IPS DF 4.7 (cell line): ENCODE results near the gene PLA2G4D.

Source experiments
- DNase-seq: peaks from one replicate; pipeline ENCODE4 v3.0.0-alpha.2; 2013; ENCODE audit warnings: low spot score; ENCODE audit errors: extremely low read depth

The PLA2G4D gene

DNA sequence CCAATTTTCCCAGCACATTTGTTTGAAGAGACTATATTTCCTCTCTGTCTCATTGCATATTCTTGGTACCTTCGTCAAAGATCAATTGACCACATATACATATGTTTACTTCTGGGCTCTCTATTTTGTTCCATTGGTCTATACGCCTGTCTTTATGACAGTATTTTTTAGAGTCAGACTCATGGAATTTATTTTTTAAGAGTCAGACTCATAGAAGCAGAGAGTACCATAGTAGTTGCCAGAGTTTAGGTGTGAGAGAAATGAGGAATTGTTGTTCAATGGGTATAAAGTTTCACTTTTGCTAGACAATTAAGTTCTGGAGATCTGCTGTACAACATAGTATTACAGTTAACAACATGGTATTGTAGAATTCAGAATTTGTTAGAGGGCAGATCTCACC is 35.0 kb upstream of the PLA2G4D start:
- DNase-seq: no peak

DNA sequence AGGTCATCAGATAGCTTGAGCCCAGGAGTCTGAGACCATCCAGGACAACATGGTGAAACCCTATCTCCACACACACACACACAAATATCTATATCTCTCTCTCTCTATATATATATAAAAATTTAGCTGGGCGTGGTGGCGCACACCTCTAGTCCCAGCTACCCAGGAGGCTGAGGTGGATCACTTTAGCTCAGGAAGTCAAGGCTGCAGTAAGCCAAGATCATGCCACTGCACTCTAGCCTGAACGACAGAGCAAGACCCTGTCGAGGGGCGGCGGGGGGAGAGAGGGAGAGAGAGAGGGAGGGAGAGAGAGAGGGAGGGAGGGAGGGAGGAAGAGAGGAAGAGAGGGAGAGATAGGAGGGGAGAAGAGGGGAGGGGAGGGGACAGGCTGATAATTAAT is 34.1 kb upstream of the PLA2G4D start:
- DNase-seq: no peak

DNA sequence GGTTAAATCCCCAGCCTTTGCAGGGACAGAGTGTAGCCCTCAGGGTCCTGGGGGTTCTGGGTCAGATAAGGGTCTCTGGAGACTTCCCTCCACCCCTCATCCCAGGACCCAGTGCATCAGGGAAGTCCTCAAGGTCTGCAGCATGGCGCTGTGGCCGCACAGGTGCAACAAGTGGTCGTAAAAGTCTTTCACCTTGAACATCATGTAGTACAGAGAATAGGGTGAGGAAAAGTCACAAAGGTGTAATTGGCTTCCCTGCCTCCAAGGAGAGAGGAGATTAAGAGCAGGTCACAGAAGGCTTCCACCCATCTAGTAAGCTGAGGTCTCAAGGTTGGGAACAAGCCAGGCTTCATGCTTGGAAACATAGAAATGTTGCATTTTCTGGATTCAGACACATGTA is 29.2 kb upstream of the PLA2G4D start:
- DNase-seq: no peak

DNA sequence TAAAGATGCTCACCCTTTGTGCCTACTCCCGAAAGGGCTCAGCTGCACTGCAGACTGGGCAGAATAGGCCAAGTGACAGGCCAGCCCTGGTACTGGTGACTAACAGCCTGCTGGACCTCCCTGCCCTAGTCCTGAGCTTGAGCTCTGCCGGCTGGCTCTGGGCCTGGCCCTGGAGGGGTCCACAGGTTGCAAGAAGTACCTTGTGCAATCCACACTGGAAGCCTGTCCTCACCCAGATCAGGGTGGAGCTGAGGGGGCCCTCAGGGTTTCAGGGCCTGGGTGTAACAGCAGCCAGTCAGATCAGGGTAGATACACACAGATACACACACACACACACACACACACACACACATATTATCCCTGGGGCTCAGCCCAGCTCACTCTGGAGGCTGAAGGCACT is 27.3 kb upstream of the PLA2G4D start:
- no peak for DNase-seq

DNA sequence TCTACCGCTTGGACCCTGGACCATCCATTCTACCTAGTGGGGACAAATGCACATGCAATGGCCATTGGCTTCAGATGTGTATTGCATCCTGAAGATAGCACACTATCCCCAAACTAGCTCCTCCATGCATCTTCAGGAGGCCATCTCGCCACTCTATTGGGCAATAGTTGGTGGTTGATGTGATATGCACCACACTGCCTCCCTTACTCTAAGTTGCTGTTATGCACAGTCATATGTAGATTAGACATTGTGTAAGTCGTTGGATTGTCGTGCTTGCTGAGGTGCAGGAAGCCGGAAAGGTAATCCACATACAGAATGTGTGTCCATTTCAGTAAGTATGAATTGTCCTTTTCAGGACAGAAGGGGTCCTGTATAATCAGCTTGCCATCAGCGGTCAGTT is 26.7 kb upstream of the PLA2G4D start:
- DNase-seq: no peak

DNA sequence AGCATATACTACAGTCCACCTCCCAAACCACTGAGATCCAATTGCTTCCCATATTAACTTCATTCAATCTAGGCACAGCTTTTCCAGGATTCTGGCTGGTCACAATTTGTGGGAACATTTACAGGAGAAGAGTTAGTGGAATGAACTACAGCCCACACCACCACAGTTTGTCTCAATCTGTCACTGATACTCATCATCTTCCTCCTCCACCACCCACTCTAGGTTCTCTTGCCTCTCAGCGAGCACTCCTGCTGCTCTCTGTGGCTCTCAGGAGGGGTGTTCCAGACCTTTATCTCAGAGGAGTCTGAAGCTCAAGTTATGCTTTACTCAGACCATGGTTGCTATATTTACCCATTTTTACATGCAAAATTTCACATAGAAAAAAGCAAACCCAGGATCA is 25.9 kb upstream of the PLA2G4D start:
- no peak for DNase-seq

DNA sequence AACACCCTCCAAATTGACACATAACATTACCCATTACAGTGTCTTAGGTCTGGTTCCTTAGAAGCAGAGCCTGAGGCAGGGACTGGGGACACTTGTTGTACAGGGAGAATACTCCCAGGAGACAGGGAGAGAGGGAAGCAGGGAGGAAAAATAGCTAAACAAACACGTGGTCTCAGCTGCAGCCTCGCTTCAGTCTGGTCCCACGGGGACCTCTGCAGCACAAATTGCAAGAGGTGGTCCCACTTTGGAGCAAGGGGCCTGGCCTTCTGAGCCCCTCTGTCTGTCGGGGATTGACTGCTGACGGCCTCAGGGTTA is 25.0 kb upstream of the PLA2G4D start:
- DNase-seq: no peak

DNA sequence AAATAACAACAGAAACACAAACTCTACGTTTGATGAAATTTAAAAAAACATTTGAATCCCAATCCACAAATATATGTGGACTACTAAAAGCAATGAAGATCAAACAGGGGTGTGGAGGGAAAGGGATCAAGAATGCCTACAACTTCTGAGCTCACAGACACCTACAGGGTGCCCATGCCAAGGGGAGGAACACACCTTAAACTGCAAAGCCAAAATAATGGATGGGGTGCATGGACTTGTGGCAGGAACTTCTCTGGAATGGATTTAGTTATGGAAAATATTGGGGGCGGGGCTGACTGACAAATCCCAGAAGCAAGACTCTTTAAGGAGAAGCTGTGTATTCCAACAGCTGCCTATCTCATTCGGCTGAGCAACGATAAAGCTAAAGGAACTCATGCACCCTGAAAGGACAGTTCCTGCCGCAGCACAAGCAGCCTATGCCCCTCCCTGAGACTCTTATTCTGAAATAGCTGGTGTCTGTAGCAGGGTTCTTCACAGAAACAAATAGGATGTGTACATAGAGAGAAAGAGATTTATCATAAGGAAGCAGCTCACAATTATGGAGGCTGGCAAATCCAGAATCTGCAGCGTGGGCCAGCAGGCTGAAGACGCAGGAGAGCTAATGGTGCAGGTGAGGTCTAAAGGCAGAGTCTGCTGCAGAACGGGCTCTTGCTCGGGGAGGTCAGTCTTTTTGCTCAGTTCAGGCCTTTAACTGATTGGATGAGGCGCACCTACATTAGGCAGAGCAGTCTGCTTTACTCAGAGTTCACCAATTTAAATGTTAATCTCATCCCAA is 24.5 kb upstream of the PLA2G4D start:
- no peak for DNase-seq

DNA sequence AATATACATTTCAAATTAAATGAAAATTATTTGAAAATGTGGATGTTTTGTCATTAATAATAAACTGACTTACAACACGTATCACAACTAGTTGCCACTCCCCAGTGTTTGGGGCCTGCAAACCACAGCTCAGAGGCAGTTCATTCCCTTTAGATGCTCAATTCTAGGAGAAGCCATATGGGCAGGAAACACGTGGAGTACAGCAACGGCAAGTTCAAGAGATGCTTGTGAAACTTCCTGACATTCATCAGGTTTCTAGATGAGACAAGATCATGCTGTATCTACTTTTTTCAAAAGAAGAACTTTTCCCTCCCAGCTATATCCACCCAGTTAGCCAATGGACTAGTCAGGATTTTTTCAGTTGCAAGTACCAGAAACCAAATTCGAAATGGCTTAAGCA is 17.6 kb upstream of the PLA2G4D start:
- no peak for DNase-seq

DNA sequence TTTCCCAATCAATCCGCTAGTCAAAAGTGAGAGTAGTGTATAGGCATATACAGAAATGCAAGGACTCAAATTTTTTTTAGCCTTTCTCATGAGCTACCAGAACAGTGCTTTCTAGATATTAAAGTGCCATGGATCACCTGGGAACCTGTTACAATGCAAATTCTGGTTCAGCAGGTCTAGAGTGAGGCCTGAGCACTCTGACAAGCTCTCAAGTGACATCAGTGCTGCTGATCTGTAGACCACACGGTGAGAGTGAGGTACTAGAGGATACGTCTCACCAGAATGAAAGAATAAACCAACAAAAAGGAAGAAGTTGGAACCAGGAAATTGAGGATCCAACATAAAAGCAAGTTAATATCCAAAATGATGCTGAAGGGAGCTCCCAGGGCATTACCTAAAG is 16.0 kb upstream of the PLA2G4D start:
- DNase-seq: no peak

DNA sequence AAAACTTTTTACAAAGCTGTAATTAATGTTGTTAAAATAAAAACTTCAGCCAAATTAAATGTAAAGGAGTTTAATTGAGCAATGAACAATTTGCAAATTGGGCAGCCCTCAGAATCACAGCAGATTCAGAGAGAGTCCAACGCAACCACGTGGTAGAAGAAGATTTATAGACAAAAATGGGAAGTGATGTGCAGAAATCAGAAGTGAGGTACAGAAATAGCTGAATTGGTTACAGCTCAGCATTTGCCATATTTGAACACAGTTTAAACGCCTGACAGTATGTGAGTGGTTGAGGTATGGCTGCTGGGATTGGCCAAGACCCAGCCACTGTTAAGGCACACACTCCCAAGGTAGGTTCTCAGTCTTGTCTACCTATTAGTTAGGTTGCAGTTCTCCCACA is 14.4 kb upstream of the PLA2G4D start:
- DNase-seq: no peak

DNA sequence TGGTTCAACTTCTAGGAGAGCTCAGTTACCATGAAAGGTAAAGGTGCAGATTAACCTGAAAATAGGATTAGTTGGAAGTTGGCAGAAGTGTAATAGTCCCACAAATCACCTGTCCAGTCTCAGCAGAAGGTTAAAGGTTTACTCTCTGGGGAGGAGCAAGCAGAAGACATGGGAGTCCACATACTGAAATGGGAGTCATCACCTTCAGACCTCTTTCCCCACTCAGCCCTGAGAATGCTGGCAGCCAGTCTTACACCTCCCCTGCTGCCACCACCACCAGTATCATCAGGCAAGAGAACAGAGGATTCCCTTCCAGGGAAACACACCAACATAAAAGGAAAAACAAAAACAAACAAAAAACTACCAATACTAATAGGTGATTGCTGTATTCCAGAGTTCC is 13.8 kb upstream of the PLA2G4D start:
- no peak for DNase-seq

DNA sequence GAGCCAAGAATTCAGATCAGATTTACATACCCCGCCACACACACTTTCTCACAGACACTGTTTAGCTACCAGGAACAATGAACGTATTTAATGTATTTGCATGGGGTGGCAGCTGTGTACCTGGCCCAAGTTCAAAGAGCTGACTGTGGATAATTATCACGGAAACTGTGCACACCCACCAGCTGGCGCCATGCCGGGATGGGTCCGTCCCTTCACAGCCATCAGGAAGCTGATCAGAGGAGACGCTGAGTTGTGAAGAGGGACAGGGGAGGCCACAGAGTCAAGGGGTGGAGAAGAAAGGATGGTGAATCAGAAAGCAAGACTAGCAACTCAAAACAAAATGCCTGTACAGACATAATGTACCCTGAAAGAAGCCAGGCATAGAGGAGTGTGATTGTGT is 13.1 kb upstream of the PLA2G4D start:
- DNase-seq: no peak

DNA sequence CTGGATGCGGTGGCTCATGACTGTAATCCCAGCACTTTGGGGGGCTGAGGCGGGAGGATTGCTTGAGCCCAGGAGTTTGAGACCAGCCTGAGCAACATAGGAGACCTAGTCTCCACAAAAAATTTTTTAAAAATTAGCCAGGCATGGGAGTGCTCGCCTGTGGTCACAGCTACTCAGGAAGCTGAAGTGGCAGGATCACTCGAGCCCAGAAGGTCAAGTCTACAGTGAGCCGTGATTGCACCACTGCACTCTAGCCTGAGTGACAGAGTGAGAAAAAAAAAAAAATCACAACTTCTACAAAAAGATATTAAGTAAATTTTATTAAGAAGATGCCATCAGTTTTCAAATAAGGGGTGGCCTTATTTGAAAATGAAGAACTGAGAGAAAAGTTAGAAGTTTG is 11.9 kb upstream of the PLA2G4D start:
- DNase-seq: no peak

DNA sequence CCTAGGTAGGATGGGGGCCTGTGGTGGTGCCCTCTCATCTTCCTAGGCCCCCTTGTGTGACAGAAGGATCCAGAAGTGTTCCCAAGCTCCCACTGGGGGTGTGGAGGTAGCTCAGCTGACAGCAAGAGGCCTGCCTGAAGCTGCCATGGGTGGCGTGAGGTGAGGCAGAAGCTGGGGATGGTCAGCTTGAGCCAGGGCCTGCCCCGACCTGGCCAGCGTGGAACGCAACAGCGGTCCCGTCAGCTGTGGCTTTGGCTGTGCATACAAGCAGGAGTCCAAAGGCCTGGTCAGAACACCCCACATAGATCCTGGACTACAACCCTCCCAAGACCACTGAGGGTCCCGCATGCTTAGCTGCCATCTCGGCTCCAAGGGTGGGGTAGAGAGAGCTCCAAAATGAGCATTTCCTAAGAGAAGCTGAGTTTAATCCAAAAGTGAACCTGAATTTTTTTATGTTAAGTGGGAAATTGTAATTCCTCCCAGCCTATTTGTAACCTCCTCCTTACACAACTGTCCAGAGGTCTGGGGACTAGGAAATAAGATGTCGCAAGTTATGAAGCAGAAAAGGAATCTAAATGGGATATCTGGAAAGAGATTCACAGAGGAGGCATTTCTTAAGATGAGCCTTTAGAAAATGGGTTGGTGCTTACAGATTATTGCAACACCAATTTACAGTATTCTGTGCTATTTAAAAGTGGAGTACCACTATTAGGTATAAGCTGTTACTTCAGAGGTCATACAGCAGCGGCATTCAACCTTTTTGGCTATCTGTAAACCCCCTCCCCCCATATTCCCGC is 9.9 kb upstream of the PLA2G4D start:
- DNase-seq: no peak

DNA sequence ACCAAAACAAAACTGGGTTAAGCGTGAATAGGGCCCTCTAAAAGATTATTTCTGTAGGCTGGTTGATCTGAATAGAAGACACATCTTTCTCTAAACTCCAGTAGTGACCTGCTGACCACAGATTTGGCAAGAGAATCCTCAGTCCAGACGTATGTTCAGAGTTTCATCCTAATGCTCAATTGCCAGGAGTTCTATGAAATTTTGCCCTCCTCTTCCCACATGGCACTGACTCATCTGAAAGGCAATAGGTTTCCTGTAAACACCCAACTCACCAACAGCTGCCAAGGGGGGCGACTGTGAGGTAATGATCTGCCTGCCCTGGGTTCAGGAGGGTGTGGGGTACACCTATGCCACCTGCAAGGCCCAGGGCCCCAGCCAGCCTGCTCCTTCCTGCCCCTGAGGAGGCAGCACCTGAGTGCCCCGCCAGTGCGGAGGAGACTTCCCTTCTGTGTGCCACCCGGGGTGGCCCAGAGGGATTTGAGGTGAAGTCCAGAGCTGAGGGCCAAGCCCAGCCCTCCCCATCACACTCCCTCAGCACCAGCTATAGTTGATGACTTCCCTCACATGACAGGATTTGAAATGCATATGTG is 8.4 kb upstream of the PLA2G4D start:
- DNase-seq: no peak

DNA sequence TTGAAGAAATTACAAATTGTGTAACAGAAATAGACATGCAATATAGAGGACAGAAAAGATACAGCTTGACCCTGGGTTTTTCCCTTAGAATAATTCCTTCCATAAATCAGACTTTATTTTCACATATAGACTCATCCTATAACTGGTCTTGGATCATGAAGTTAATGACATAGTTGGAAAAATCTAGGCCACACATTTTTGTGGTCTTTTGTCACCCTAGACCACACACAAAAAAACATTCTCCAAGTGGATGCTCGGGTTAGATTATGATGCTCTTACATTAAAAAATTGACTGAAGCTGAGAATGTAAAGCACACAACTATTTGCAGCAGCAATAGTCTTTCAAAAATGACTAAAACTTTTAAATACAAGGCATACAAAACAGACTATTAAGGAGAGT is 7.5 kb upstream of the PLA2G4D start:
- DNase-seq: no peak

DNA sequence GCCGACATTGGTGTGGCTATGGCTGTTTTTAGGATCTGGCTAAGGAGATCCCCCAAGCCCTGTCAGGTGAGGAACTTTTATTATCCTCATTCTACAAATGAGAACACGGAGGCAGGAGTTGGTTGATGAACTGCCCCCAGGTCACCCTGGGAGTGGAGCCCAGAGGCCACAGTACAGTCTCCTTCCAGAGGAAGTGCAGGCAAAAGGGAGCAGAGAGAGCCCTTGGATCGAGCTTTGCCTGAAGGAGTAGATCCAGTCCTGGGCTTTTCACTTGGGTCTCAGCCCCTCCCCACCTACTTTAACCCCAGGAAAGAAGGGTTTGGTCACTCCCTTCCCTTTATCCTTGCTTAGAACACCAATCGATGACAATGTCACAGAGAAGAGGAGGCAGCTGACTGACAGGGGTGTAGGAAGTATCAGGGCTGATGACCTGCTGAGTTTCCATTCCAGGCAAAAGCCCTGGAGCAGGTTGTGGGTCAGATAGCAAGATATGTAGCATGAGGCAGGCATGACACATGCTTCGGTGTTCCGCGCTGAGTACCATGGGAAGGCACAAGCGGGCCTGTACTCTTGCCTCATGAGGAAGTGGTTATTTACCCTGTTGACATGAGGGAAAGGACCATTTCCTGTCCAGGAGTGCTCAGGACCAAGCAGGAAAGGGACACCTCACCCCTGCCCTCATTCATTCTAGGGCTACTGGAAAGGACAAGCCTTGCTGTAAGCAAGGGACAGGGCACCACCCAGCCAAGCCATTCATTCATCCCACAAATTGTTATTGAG is 5.8 kb upstream of the PLA2G4D start:
- no peak for DNase-seq

DNA sequence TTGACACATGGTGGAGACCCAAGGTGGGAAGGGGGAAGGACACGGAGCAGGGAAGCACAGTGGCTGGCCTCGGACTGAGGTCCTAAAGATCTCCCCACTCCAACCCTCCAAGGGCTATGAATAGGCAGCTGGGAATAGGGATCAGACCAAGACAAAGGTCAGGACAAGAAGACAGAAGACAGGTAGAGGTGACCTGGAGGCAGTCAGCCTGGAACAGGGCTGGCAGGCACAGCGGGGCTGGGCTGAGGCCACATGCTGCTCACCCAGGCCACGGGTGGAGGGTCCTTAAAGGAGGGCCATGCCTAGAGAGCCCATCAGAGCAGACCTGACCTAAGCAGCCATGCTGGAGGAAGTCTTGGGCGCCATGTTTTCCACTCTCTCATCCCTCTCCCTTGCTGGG is 2.7 kb upstream of the PLA2G4D start:
- DNase-seq: no peak

DNA sequence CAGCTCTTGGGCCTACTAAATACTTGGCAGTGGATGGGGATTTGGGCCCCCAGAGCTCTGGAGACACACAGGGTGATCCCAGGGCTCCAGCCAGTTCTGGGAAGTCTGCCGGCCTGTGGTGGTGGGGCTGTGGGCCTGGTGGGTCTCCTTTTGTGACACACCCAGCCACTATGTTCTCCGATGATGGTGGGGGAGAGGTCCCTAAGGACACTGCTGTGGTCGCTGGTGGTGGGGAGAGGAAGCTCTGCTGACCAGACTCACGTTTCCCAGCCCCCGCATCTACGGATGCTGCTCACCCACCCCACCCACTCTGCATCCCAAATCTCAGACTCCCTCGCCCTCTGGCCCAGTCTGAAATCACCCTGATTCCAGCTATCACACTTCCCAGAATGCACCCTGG is 396 bp downstream of the PLA2G4D start:
- DNase-seq: no peak

DNA sequence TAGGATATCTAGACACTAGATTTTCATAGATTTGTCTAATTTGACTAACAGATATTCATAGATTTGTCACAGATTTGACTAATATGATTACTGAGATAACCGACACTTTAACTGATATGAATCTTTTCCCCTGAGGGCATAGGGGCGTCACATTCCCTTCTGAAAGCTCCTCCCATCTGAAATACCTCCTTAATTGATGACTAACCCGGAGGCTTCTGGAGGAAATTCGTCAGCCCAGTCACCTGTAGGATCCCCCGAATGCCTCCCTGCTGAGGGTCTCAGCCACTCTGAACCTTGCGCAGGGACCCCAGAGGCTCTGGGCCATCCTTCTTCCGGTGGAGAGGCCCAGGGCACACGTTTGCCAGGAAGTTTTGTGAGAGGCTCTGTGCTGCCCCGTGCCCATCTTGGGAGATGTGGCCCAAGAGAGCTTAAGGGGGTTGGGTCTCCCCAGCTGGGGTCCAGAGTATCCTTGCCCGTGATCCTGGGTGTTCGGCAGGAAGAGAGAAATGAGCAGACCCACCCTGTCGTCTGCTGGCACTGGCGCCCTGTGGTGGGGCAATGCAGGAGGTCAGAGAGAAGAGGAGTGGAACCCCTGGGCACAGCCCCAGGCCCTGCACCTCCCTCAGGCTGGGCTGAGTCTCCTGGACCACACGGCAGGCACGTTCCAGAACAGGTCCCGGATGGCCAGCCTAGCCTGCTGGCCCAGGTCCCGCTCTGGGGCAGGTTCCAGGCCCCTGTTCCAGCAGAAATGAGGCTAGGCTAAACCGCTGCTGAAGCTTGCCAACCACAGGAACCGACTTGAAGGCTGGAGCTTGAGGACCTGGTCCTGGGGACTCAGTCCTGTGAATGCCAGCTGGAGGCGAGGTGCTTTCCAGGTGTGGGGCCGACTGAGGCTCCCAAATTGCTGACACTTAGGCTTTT is 1.7 kb downstream of the PLA2G4D start:
- no peak for DNase-seq
